NT2/D1 (cell line): ENCODE data around the gene MTHFD2L.

ENCODE experiments used
- DNase-seq: peaks from one replicate; pipeline ENCODE4 v3.0.0-alpha.2; 2011; ENCODE audit warnings: low read depth, low spot score
- H3K27me3 ChIP-seq: 2 replicates; pipeline ENCODE4 v1.6.0; 2011; ENCODE audit warnings: mild to moderate bottlenecking; ENCODE audit not compliant: insufficient read length, insufficient read depth
- H3K36me3 ChIP-seq: 2 replicates; pipeline ENCODE4 v1.6.1; 2011; ENCODE audit warnings: mild to moderate bottlenecking, low read length, mixed read lengths; ENCODE audit not compliant: insufficient read depth, insufficient read length
- H3K4me1 ChIP-seq: 2 replicates; pipeline ENCODE4 v1.5.1; 2011; ENCODE audit not compliant: insufficient read depth, insufficient read length
- H3K4me3 ChIP-seq: 2 replicates; pipeline ENCODE4 v1.5.1; 2011; ENCODE audit warnings: low read depth; ENCODE audit not compliant: insufficient read length
- H3K9ac ChIP-seq: 2 replicates; pipeline ENCODE4 v1.6.0; 2011; ENCODE audit warnings: low read depth; ENCODE audit not compliant: insufficient read length
- H3K9me3 ChIP-seq: 2 replicates; pipeline ENCODE4 v1.5.1; 2011; ENCODE audit warnings: mild to moderate bottlenecking, low read length; ENCODE audit not compliant: insufficient read depth
- SUZ12 ChIP-seq: IDR thresholded peaks from 2 replicates; pipeline ENCODE4 v1.6.1; 2011; ENCODE audit not compliant: insufficient read length, insufficient read depth; ENCODE audit errors: extremely low read depth
- YY1 ChIP-seq: IDR thresholded peaks from 2 replicates; pipeline ENCODE4 v1.6.1; 2011; ENCODE audit not compliant: insufficient read length, insufficient read depth
- ZNF274 ChIP-seq: IDR thresholded peaks from 2 replicates; pipeline ENCODE4 v1.6.1; 2011; ENCODE audit warnings: mild to moderate bottlenecking, low read depth, low read length

Gene MTHFD2L

DNA sequence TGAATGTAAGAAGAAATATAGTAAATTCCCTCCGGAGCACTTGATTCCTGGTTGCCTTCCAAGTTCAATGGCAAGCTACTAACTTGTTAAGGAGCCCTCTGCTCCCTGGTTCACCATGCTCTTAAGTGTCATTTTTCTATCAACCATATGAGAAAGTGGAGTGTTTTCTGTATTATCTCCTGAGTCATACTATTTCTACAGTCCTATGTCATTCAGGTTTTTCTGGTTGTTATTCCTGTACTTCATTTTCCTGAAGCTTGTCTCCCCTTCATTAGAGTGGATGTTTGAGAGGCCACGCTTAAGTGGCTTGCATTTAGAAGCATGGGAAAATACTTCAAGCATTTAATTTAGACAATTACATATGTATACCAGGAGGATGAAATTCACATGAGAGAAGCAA lies 135.6 kb downstream of the MTHFD2L start:
- Histone ChIP-seq H3K27me3 (no peaks in the 10 kb centered on the region), H3K9ac (no peak overlapping the region), H3K9me3 (no peaks in the 10 kb centered on the region), H3K4me1 (no peaks in the 10 kb centered on the region), H3K4me3 (no peak overlapping the region), H3K36me3 (no peaks in the 10 kb centered on the region)
- TF ChIP-seq ZNF274, result no peak
- no peak for TF ChIP-seq SUZ12
- DNase-seq, result no peak

DNA sequence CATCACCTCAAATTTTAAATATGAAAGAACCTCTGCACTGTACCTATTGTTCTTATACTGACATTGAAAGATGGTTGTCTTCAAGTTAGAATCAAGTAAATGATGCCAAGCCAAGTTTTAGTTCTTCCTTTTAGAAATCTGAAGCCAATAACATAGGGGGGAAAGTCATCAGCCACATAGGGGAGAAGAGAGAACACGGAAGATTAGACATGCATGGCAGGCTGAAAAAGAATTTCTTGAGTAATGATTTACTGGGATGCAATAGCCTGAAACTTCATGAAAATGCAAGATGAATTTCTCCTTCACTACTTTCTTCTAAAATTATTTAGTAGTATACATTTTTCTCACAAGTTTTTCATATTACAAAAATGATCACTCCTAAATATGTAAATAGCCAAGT lies 136.8 kb downstream of the MTHFD2L start:
- Histone ChIP-seq H3K4me1 (no peaks in the 10 kb centered on the region), H3K9ac (no peak overlapping the region), H3K4me3 (no peak overlapping the region), H3K36me3 (no peaks in the 10 kb centered on the region), H3K27me3 (no peaks in the 10 kb centered on the region), H3K9me3 (no peaks in the 10 kb centered on the region)
- TF ChIP-seq ZNF274, result no peak
- no peak for TF ChIP-seq YY1
- TF ChIP-seq SUZ12, result no peak
- no peak for DNase-seq

DNA sequence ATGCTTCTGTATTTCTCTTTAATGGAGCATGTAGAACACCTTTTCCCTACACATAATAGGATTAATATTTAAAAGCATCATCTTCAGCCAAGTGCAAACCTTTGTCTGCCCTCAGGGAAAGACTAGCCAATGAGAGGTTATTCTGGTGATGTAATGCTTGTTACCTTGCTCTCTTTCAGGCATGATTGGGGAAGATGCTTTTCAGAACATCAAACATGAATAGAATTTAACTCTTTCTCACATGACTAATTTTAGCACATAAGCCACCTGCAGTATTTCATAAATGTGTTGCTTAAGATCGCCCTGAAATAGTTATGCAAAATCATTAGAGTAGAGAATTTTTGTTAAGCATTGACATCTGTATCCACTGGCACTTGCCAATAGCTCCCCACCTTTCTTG lies 139.6 kb downstream of the MTHFD2L start:
- H3K9ac ChIP-seq, result no peak overlapping the region
- no peaks in the 10 kb centered on the region for H3K36me3 ChIP-seq
- H3K4me3 ChIP-seq, result no peak overlapping the region
- no peak for DNase-seq
- H3K9me3 ChIP-seq, result no peaks in the 10 kb centered on the region
- TF ChIP-seq YY1, result no peak
- TF ChIP-seq SUZ12, result no peak
- no peak for TF ChIP-seq ZNF274
- no peaks in the 10 kb centered on the region for H3K4me1 ChIP-seq
- no peaks in the 10 kb centered on the region for H3K27me3 ChIP-seq

DNA sequence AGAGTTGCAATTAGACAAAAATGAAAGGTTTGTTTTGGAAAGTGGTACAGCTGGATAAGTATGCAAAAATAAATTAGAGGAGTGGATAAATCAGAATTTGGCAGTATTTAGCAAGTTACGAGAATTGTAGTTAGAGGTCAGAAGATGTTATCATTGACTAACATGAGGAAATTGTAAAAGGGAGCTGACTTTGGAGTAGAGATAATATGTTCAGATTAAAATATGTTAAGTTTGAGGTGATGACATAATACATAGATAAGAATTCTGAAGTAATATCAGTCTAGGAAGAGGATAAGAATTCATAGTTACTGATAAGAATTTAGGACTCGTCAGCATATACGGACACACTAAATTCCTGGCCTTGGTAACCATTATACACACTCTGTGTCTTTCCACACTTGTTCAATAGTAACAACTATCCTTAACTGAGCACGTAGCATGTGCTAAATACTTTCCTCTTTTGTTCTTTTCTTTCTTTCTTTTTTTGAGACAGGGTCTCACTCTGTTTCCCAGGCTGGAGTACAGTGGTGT lies 146.2 kb downstream of the MTHFD2L start:
- H3K4me1 ChIP-seq, result no peaks in the 10 kb centered on the region
- H3K9ac ChIP-seq, result no peak overlapping the region
- no peaks in the 10 kb centered on the region for H3K9me3 ChIP-seq
- no peaks in the 10 kb centered on the region for H3K27me3 ChIP-seq
- no peak for DNase-seq
- no peaks in the 10 kb centered on the region for H3K36me3 ChIP-seq
- H3K4me3 ChIP-seq, result no peak overlapping the region
- TF ChIP-seq YY1, result no peak
- TF ChIP-seq ZNF274, result no peak
- TF ChIP-seq SUZ12, result no peak

DNA sequence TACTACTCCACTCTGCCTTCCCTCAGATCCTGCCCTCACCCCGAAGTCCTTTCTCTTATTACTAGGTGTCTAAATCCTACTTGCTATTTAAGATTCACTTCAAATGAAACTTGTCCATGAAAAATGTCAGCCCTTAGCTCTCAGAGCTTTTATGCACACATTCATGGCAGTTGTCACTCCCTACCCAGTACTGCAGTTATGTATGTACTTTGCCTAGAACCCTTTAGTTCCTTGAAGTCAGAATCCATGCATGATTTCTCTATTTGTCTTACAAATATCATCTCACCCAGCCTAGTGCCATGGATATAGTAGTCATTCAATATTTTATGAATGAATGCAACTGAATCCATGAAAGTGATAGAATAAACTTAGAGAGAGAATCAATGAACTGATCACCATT lies 147.1 kb downstream of the MTHFD2L start:
- DNase-seq, result no peak
- Histone ChIP-seq H3K27me3 (no peaks in the 10 kb centered on the region), H3K36me3 (no peaks in the 10 kb centered on the region), H3K4me3 (no peak overlapping the region), H3K9me3 (no peaks in the 10 kb centered on the region), H3K4me1 (no peaks in the 10 kb centered on the region), H3K9ac (no peak overlapping the region)
- TF ChIP-seq YY1, result no peak
- TF ChIP-seq ZNF274, result no peak
- no peak for TF ChIP-seq SUZ12

DNA sequence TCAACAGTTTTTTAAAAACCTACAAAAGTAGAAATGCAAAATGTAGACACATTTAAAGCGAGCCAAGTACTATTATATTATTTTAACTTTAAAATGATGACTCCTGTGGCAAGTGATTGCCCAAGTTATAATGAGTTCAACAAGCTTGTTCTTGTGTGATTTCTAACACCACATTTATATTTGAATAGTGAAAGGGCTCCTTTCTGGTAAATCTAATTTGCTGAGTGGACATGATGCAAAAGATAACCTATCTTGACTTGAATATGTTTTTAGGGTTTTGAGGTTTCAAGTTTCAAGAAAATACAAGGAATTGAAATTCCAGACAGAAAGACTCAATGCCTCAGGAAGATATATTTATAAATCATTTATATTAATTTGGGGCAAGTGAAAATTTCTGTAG lies 149.3 kb downstream of the MTHFD2L start:
- Histone ChIP-seq H3K9me3 (no peaks in the 10 kb centered on the region), H3K27me3 (no peaks in the 10 kb centered on the region), H3K4me1 (no peaks in the 10 kb centered on the region), H3K36me3 (no peaks in the 10 kb centered on the region), H3K9ac (no peak overlapping the region), H3K4me3 (no peak overlapping the region)
- no peak for DNase-seq
- no peak for TF ChIP-seq ZNF274
- no peak for TF ChIP-seq YY1
- TF ChIP-seq SUZ12, result no peak

DNA sequence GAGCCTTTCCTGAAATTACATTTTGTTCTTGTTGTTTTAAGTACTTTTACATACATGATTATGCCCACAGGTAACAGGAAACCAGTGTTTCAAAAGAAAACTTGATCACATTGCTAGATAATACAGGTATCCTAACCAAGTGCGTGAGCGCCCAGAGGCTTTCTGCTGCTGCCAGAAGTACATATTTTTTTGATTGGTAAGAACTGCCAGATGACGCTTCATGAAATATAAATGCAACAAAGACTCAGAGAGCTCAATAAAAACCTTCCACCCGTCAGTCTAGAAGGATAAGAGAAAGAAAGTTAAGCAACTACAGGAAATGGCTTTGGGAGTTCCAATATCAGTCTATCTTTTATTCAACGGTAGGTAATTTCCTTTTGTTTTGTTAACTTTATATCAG lies 150.3 kb downstream of the MTHFD2L start, which contains the start of gene EPGN:
Gene EPGN, plus strand, starts transcription at position 256 of the 400 bp plus-strand sequence. Its CDS starts 64 bp downstream, at position 320.
- DNase-seq, result no peak
- TF ChIP-seq YY1, result no peak
- no peak for TF ChIP-seq ZNF274
- TF ChIP-seq SUZ12, result no peak
- no peak within 1 kb of the TSS for H3K4me3 ChIP-seq

DNA sequence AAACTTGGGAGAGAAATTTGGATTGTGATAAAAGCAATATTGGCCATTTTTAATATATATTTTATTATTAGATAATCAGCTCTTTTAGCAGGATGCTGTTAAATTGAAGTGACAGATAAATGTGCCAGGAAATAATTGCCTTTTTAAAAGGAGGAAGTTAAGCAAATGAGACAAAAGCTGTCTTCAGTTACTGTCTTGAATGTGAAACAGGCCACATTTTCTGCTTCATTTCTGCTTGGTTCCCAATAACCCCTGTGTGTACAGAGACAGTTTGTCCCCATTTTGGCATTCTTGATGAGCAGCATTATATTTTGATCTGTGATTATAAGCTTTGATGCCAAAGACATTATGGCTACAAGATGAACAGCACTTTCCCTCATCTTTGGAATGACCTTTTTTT lies 151.3 kb downstream of the MTHFD2L start:
- Histone ChIP-seq H3K27me3 (no peaks in the 10 kb centered on the region), H3K36me3 (no peaks in the 10 kb centered on the region), H3K9me3 (no peaks in the 10 kb centered on the region), H3K4me1 (no peaks in the 10 kb centered on the region), H3K4me3 (no peak overlapping the region), H3K9ac (no peak overlapping the region)
- TF ChIP-seq YY1 (no peak), SUZ12 (no peak), ZNF274 (no peak)
- DNase-seq, result no peak

More for the DNA sequence above, 150.3 kb downstream of the MTHFD2L start, which contains the start of gene EPGN:
- H3K9ac ChIP-seq, result no peak within 1 kb of the TSS
- no peaks in the 10 kb centered on the region for H3K36me3 ChIP-seq
- H3K27me3 ChIP-seq, result no peaks in the 10 kb centered on the region
- no peaks in the 10 kb centered on the region for H3K9me3 ChIP-seq
- no peaks in the 10 kb centered on the region for H3K4me1 ChIP-seq
